IMR-90 (cell line): ENCODE results near the gene PPM1L. TPM values are rescaled to one million over a fixed set of nuclear protein-coding genes. Genes with fewer than 3 reads are reported as not detected.

Experiments
- ATAC-seq: fragments of 200-7000 bp; cut with Tn5 transposase; 2 replicates; pipeline ENCODE4 v1.9.1; 2020; ENCODE audit warnings: low read depth, mild to moderate bottlenecking, moderate library complexity
- BruUV-seq: library from RNA; stranded (reverse); fragments of 400-500 nt; replicated peaks from 2 replicates; lab custom pipeline; 2021; lab: Mats Ljungman, UMichigan
- CTCF ChIA-PET: fragments of 300-600 bp; formaldehyde crosslinking; extraction: SDS; loops from one replicate; lab custom pipeline; 2021; ENCODE audit warnings: antibody characterized with exemption; lab: Yijun Ruan, JAX
- POLR2A ChIA-PET: fragments of 300-600 bp; sonication (Branson Sonifier 250); formaldehyde crosslinking; loops from one replicate; lab custom pipeline; 2022; ENCODE audit warnings: antibody characterized with exemption; ENCODE audit not compliant: unreplicated experiment; lab: Charles Lee
- DNase-seq: peaks from one replicate; pipeline ENCODE4 v3.0.0; 2013
- H2AFZ ChIP-seq: replicated peaks from 2 replicates; pipeline ENCODE3; 2013; ENCODE audit warnings: low read length, mild to moderate bottlenecking; ENCODE audit not compliant: poor library complexity
- H2AK5ac ChIP-seq: 2 replicates; pipeline ENCODE4 v1.6.1; 2013; ENCODE audit warnings: low read depth, low read length, inconsistent platforms
- H2AK9ac ChIP-seq: replicated peaks from 2 replicates; pipeline ENCODE3; 2013; ENCODE audit warnings: mild to moderate bottlenecking, low read depth, low read length, moderate library complexity; ENCODE audit not compliant: poor library complexity
- H2BK120ac ChIP-seq: 2 replicates; pipeline ENCODE4 v1.6.1; 2013; ENCODE audit warnings: low read depth, low read length, inconsistent platforms
- H2BK15ac ChIP-seq: 3 replicates; pipeline ENCODE4 v1.6.1; 2013; ENCODE audit warnings: low read depth, low read length, inconsistent platforms
- H2BK20ac ChIP-seq: 2 replicates; pipeline ENCODE4 v1.6.1; 2013; ENCODE audit warnings: low read depth, mild to moderate bottlenecking, inconsistent platforms, low read length, moderate library complexity
- H2BK5ac ChIP-seq: 2 replicates; pipeline ENCODE4 v1.6.1; 2013; ENCODE audit warnings: mild to moderate bottlenecking, low read depth, low read length, inconsistent platforms; ENCODE audit not compliant: poor library complexity, severe bottlenecking
- H3K14ac ChIP-seq: replicated peaks from 2 replicates; pipeline ENCODE4 v1.6.1; 2013; ENCODE audit warnings: low read depth, low read length, inconsistent platforms
- H3K18ac ChIP-seq: 2 replicates; pipeline ENCODE4 v1.6.1; 2013; ENCODE audit warnings: low read depth, low read length, control low read depth
- H3K23ac ChIP-seq: 2 replicates; pipeline ENCODE4 v1.6.1; 2013; ENCODE audit warnings: low read depth, low read length, inconsistent platforms
- H3K27ac ChIP-seq: 2 replicates; pipeline ENCODE4 v1.5.1; 2013; ENCODE audit warnings: mild to moderate bottlenecking, control low read depth, low read length; ENCODE audit not compliant: insufficient read depth
- H3K27me3 ChIP-seq: 2 replicates; pipeline ENCODE4 v1.6.1; 2013; ENCODE audit warnings: low read length; ENCODE audit not compliant: control insufficient read depth, insufficient read depth
- H3K36me3 ChIP-seq: 2 replicates; pipeline ENCODE4 v1.6.1; 2013; ENCODE audit warnings: low read length, mixed read lengths; ENCODE audit not compliant: control insufficient read depth, insufficient read depth
- H3K4ac ChIP-seq: 2 replicates; pipeline ENCODE4 v1.6.1; 2013; ENCODE audit warnings: low read depth, low read length, inconsistent platforms
- H3K4me1 ChIP-seq: 2 replicates; pipeline ENCODE4 v1.6.1; 2013; ENCODE audit warnings: low read length, mixed read lengths; ENCODE audit not compliant: control insufficient read depth, insufficient read depth
- H3K4me2 ChIP-seq: 2 replicates; pipeline ENCODE4 v1.6.1; 2013; ENCODE audit warnings: low read depth, mild to moderate bottlenecking, control low read depth, low read length, moderate library complexity
- H3K4me3 ChIP-seq: 2 replicates; pipeline ENCODE4 v1.5.1; 2013; ENCODE audit warnings: low read depth, mild to moderate bottlenecking, control low read depth, low read length, moderate library complexity; ENCODE audit not compliant: insufficient read depth
- H3K56ac ChIP-seq: 2 replicates; pipeline ENCODE4 v1.6.1; 2013; ENCODE audit warnings: low read length, inconsistent platforms; ENCODE audit not compliant: insufficient read depth; ENCODE audit errors: extremely low read depth
- H3K79me1 ChIP-seq, 2 experiments: 2 replicates each; pipeline ENCODE4 v1.6.1; 2013; ENCODE audit warnings: low read length in 2 of 2, inconsistent platforms in 1 of 2, low read depth in 1 of 2
- H3K9ac ChIP-seq: 2 replicates; pipeline ENCODE4 v1.6.1; 2013; ENCODE audit warnings: low read depth, low read length, control low read depth
- H3K9me1 ChIP-seq: 2 replicates; pipeline ENCODE4 v1.6.1; 2013; ENCODE audit warnings: low read length, inconsistent platforms; ENCODE audit not compliant: insufficient read depth
- H3K9me3 ChIP-seq: 2 replicates; pipeline ENCODE4 v1.6.1; 2013; ENCODE audit warnings: low read length; ENCODE audit not compliant: control insufficient read depth, insufficient read depth
- H4K20me1 ChIP-seq: 2 replicates; pipeline ENCODE4 v1.6.1; 2013; ENCODE audit warnings: low read length, inconsistent platforms; ENCODE audit not compliant: insufficient read depth
- H4K5ac ChIP-seq: 2 replicates; pipeline ENCODE4 v1.6.1; 2013; ENCODE audit warnings: mild to moderate bottlenecking, low read depth, low read length, control low read depth
- H4K8ac ChIP-seq, 2 experiments: 2 replicates each; pipeline ENCODE4 v1.6.1; 2013; ENCODE audit warnings: low read depth in 2 of 2, low read length in 2 of 2, control low read depth in 1 of 2, inconsistent platforms in 1 of 2
- H4K91ac ChIP-seq: 2 replicates; pipeline ENCODE4 v1.6.1; 2013; ENCODE audit warnings: low read depth, low read length, inconsistent platforms; ENCODE audit not compliant: insufficient read depth
- CEBPB ChIP-seq: IDR thresholded peaks from 2 replicates; pipeline ENCODE4 v1.6.1; 2012; ENCODE audit warnings: low read depth, low read length, improper control_type of control experiment
- CTCF ChIP-seq: conservative IDR thresholded peaks from 2 replicates; pipeline ENCODE4 v1.5.1; 2012; ENCODE audit warnings: mild to moderate bottlenecking, low read depth, low read length, improper control_type of control experiment
- MXI1 ChIP-seq: IDR thresholded peaks from 2 replicates; pipeline ENCODE4 v1.6.1; 2012; ENCODE audit warnings: low read depth, mild to moderate bottlenecking, low read length, moderate library complexity, borderline replicate concordance
- WGBS, 2 experiments: methylation state at CpG; one replicate each; pipeline versions ENCODE4 v1.1.5 to v1.1.7; 2013; ENCODE audit warnings: missing lambda C conversion rate in 2 of 2; ENCODE audit not compliant: insufficient read length in 1 of 2; ENCODE audit errors: extremely low coverage in 2 of 2; 5-methylcytosine and 5-hydroxymethylcytosine counted together
- dilution Hi-C: fragments of 300-500 bp; cut with HindIII; formaldehyde crosslinking; loops from one replicate; pipeline ENCODE4 v1.14.3; 2018; ENCODE audit warnings: low sequenced_read_pairs; ENCODE audit not compliant: unreplicated experiment
- in situ Hi-C: fragments of 300-500 bp; cut with MboI; formaldehyde crosslinking; loops from 3 replicates; pipeline ENCODE4 v1.14.3; 2019; ENCODE audit warnings: low sequenced_read_pairs, inconsistent platforms, mixed read lengths
- intact Hi-C: fragments of 100-400 bp; cut with micrococcal nuclease; formaldehyde crosslinking; loops from 2 replicates; pipeline ENCODE4 v1.10.0; 2022
- polyA plus RNA-seq, 3 experiments: library from polyadenylated mRNA; depleted of rRNA; stranded (reverse); fragments of >200 nt; gene quantifications; 2 replicates each; pipeline ENCODE4 v1.2.3, GENCODE V29; 2012; ENCODE audit warnings: low replicate concordance in 1 of 3
- total RNA-seq: library from RNA; depleted of rRNA; stranded (reverse); fragments of >200 nt; gene quantifications from 2 replicates; pipeline ENCODE4 v1.2.3, GENCODE V29; 2012

The PPM1L gene
- total and polyA plus RNA-seq, 2 of the 4 experiments (the other 2 are of a cell fraction): 0.14 to 0.18 TPM

- H3K4me2 ChIP-seq: no peak overlapping the region
- CTCF ChIA-PET: no interaction called here
- H2BK20ac ChIP-seq: no peak overlapping the region
- H2AK9ac ChIP-seq: no peak overlapping the region
- no peak overlapping the region for H2AFZ ChIP-seq
- H4K5ac ChIP-seq: no peak overlapping the region
- H3K27ac ChIP-seq: no peak overlapping the region
- no peak overlapping the region for H2AK5ac ChIP-seq
- POLR2A ChIA-PET: no interaction called here
- no peak overlapping the region for H3K4ac ChIP-seq
- H4K8ac ChIP-seq: no peak overlapping the region
- no peak overlapping the region for H3K9ac ChIP-seq
- H4K91ac ChIP-seq: no peak overlapping the region
- H3K36me3 ChIP-seq: no peaks in the 10 kb centered on the region
- H3K27me3 ChIP-seq: peaks cover 2% of the 10 kb centered on the region; the same call in 1 of the 2 replicates
- no CpG with 5 or more reads among the region's 1 CpG for WGBS, 2 experiments
- dilution Hi-C loops: no loop called here
- no peaks in the 10 kb centered on the region for H3K79me1 ChIP-seq
- H2BK120ac ChIP-seq: no peak overlapping the region
- no peak for DNase-seq
- H3K9me1 ChIP-seq: no peaks in the 10 kb centered on the region
- no peak overlapping the region for H3K18ac ChIP-seq
- BruUV-seq: no TSS peak
- H4K20me1 ChIP-seq: no peaks in the 10 kb centered on the region
- intact Hi-C loops: no loop called here
- no peaks in the 10 kb centered on the region for H3K4me1 ChIP-seq
- in situ Hi-C loops: no loop called here
- H2BK5ac ChIP-seq: no peak overlapping the region
- no peak overlapping the region for H3K14ac ChIP-seq
- no peak overlapping the region for H3K23ac ChIP-seq
- no peak overlapping the region for H2BK15ac ChIP-seq
- no peak for ATAC-seq
- H3K9me3 ChIP-seq: no peaks in the 10 kb centered on the region
- H3K4me3 ChIP-seq: no peak overlapping the region
- TF ChIP-seq CTCF: no peak
- TF ChIP-seq CEBPB: no peak
- no peak for TF ChIP-seq MXI1
- no peak overlapping the region for H3K56ac ChIP-seq
Measured at GRCh38 chr3:160735826-160736225, 20.2 kb upstream of the PPM1L start.
